ENCODE results near the gene C1orf35.

Gene C1orf35

GRCh38 chr1:228095938-228096337 lies 7.2 kb downstream of the C1orf35 start:
- H3K4me3 ChIP-seq (ENCODE audit: low read length in 2 of 2), result no peak overlapping the region
- H3K4me1 ChIP-seq (ENCODE audit: control insufficient read depth in 2 of 2, insufficient read depth in 2 of 2, low read length in 2 of 2), result peaks cover 6 to 16% of the 10 kb centered on the region in 2 donors
- peaks cover 37 to 58% of the 10 kb centered on the region in 2 donors for H3K36me3 ChIP-seq (ENCODE audit: control insufficient read depth in 2 of 2, insufficient read depth in 2 of 2, low read length in 2 of 2)
- H3K9me3 ChIP-seq (ENCODE audit: control insufficient read depth in 2 of 2, low read length in 2 of 2), result peaks cover 0 to 4% of the 10 kb centered on the region in 2 donors
- no peak overlapping the region for H3K9ac ChIP-seq (ENCODE audit: low read depth in 1 of 2, low read length in 2 of 2)
- no peaks in the 10 kb centered on the region for H3K27me3 ChIP-seq (ENCODE audit: control insufficient read depth in 2 of 2, insufficient read depth in 2 of 2, low read length in 2 of 2)
- H3K27ac ChIP-seq (ENCODE audit: low read depth in 2 of 2, low read length in 2 of 2), result no peak overlapping the region

GRCh38 chr1:228095161-228095560 lies 8.0 kb downstream of the C1orf35 start:
- Histone ChIP-seq H3K9ac (ENCODE audit: low read depth in 1 of 2, low read length in 2 of 2) (no peak overlapping the region), H3K27me3 (ENCODE audit: control insufficient read depth in 2 of 2, insufficient read depth in 2 of 2, low read length in 2 of 2) (no peaks in the 10 kb centered on the region), H3K36me3 (ENCODE audit: control insufficient read depth in 2 of 2, insufficient read depth in 2 of 2, low read length in 2 of 2) (peaks cover 36 to 53% of the 10 kb centered on the region in 2 donors), H3K9me3 (ENCODE audit: control insufficient read depth in 2 of 2, low read length in 2 of 2) (peaks cover 0 to 4% of the 10 kb centered on the region in 2 donors), H3K27ac (ENCODE audit: low read depth in 2 of 2, low read length in 2 of 2) (no peak overlapping the region), H3K4me1 (ENCODE audit: control insufficient read depth in 2 of 2, insufficient read depth in 2 of 2, low read length in 2 of 2) (peaks cover 10 to 21% of the 10 kb centered on the region in 2 donors), H3K4me3 (ENCODE audit: low read length in 2 of 2) (no peak overlapping the region)

DNA sequence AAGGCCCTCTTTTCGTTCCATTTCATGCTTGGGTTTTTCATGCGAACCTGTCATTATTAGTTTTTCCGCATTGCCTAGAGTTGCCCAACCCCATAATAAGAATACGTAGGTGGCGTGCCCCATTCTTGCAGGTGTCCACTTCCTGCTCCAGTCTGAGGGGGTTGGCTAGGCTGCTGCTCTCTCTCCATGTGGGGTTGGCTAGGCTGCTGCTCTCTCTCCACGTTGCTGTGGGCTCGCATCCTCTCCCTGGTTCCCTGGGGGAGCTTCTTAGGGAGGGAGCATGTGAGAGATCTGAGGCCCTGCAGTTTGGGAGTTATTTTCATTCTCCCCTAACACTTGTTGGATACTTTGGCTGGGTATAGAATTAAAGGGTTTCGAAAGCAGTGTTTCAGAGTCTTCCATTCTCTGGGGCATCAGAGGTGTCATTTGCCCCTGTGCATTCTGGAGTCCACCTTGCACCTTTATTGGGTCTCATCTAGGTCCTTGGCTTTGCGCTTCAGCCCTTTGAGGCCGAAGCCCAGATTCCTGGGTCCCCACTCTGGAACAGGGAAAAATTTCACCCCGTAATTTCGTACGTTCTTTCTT lies 8.6 kb downstream of the C1orf35 start:
- H3K36me3 ChIP-seq (ENCODE audit: control insufficient read depth in 2 of 2, insufficient read depth in 2 of 2, low read length in 2 of 2), result peaks cover 35 to 52% of the 10 kb centered on the region in 2 donors

GRCh38 chr1:228093050-228093906 lies 9.8 kb downstream of the C1orf35 start:
- H3K27ac ChIP-seq (ENCODE audit: low read depth in 2 of 2, low read length in 2 of 2), result no peak overlapping the region

More for the DNA sequence above, 8.6 kb downstream of the C1orf35 start:
- Histone ChIP-seq H3K4me3 (ENCODE audit: low read length in 2 of 2) (no peak overlapping the region), H3K27me3 (ENCODE audit: control insufficient read depth in 2 of 2, insufficient read depth in 2 of 2, low read length in 2 of 2) (no peaks in the 10 kb centered on the region), H3K9ac (ENCODE audit: low read depth in 1 of 2, low read length in 2 of 2) (no peak overlapping the region), H3K27ac (ENCODE audit: low read depth in 2 of 2, low read length in 2 of 2) (no peak overlapping the region), H3K9me3 (ENCODE audit: control insufficient read depth in 2 of 2, low read length in 2 of 2) (peaks cover 0 to 4% of the 10 kb centered on the region in 2 donors), H3K4me1 (ENCODE audit: control insufficient read depth in 2 of 2, insufficient read depth in 2 of 2, low read length in 2 of 2) (peaks cover 16 to 27% of the 10 kb centered on the region in 2 donors)

GRCh38 chr1:228092342-228093049 lies 10.6 kb downstream of the C1orf35 start:
- Histone ChIP-seq H3K9ac (ENCODE audit: low read depth in 1 of 2, low read length in 2 of 2) (no peak overlapping the region), H3K4me3 (ENCODE audit: low read length in 2 of 2) (no peak overlapping the region), H3K4me1 (ENCODE audit: control insufficient read depth in 2 of 2, insufficient read depth in 2 of 2, low read length in 2 of 2) (peaks cover 36 to 46% of the 10 kb centered on the region in 2 donors), H3K36me3 (ENCODE audit: control insufficient read depth in 2 of 2, insufficient read depth in 2 of 2, low read length in 2 of 2) (peaks cover 20 to 40% of the 10 kb centered on the region in 2 donors), H3K9me3 (ENCODE audit: control insufficient read depth in 2 of 2, low read length in 2 of 2) (peaks cover 0 to 4% of the 10 kb centered on the region in 2 donors), H3K27me3 (ENCODE audit: control insufficient read depth in 2 of 2, insufficient read depth in 2 of 2, low read length in 2 of 2) (no peaks in the 10 kb centered on the region), H3K27ac (ENCODE audit: low read depth in 2 of 2, low read length in 2 of 2) (no peak overlapping the region)

More at GRCh38 chr1:228093050-228093906, 9.8 kb downstream of the C1orf35 start:
- no peak overlapping the region for H3K4me3 ChIP-seq (ENCODE audit: low read length in 2 of 2)
- peaks cover 0 to 4% of the 10 kb centered on the region in 2 donors for H3K9me3 ChIP-seq (ENCODE audit: control insufficient read depth in 2 of 2, low read length in 2 of 2)
- no peaks in the 10 kb centered on the region for H3K27me3 ChIP-seq (ENCODE audit: control insufficient read depth in 2 of 2, insufficient read depth in 2 of 2, low read length in 2 of 2)
- no peak overlapping the region for H3K9ac ChIP-seq (ENCODE audit: low read depth in 1 of 2, low read length in 2 of 2)
- H3K4me1 ChIP-seq (ENCODE audit: control insufficient read depth in 2 of 2, insufficient read depth in 2 of 2, low read length in 2 of 2), result peaks cover 28 to 39% of the 10 kb centered on the region in 2 donors
- H3K36me3 ChIP-seq (ENCODE audit: control insufficient read depth in 2 of 2, insufficient read depth in 2 of 2, low read length in 2 of 2), result peaks cover 28 to 48% of the 10 kb centered on the region in 2 donors

DNA sequence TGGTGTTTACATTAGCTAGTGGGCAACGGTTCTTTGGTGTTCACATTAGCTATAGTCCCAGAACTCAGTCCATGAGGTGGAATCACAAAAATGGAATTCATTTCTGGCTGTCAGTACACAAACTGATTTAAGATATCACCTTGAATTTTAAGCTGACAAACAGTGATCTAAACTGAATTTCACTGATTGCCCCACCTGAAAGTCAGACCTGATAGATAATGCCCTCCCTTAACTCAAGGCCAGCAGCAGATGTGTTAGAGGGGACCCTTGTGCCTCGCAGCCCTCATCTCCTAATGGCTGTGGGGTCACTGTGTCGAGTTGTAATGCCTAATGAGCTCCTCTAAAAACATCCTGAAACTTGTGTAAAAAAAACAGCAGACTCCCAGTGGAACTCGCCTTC lies 12.0 kb downstream of the C1orf35 start:
- Histone ChIP-seq H3K9me3 (ENCODE audit: control insufficient read depth in 2 of 2, low read length in 2 of 2) (peaks cover 0 to 4% of the 10 kb centered on the region in 2 donors), H3K4me1 (ENCODE audit: control insufficient read depth in 2 of 2, insufficient read depth in 2 of 2, low read length in 2 of 2) (peaks cover 40 to 56% of the 10 kb centered on the region in 2 donors), H3K36me3 (ENCODE audit: control insufficient read depth in 2 of 2, insufficient read depth in 2 of 2, low read length in 2 of 2) (peaks cover 11 to 29% of the 10 kb centered on the region in 2 donors), H3K9ac (ENCODE audit: low read depth in 1 of 2, low read length in 2 of 2) (peak overlapping the region in 1 of 2 donors; percentile 1), H3K27ac (ENCODE audit: low read depth in 2 of 2, low read length in 2 of 2) (no peak overlapping the region), H3K27me3 (ENCODE audit: control insufficient read depth in 2 of 2, insufficient read depth in 2 of 2, low read length in 2 of 2) (no peaks in the 10 kb centered on the region), H3K4me3 (ENCODE audit: low read length in 2 of 2) (no peak overlapping the region)

- H3K9me3 ChIP-seq (ENCODE audit: control insufficient read depth in 2 of 2, low read length in 2 of 2), result peaks cover 0 to 4% of the 10 kb centered on the region in 2 donors
- H3K9ac ChIP-seq (ENCODE audit: low read depth in 1 of 2, low read length in 2 of 2), result no peak overlapping the region
- H3K4me3 ChIP-seq (ENCODE audit: low read length in 2 of 2), result no peak overlapping the region
- peaks cover 9 to 27% of the 10 kb centered on the region in 2 donors for H3K36me3 ChIP-seq (ENCODE audit: control insufficient read depth in 2 of 2, insufficient read depth in 2 of 2, low read length in 2 of 2)
- H3K27ac ChIP-seq (ENCODE audit: low read depth in 2 of 2, low read length in 2 of 2), result no peak overlapping the region
- H3K4me1 ChIP-seq (ENCODE audit: control insufficient read depth in 2 of 2, insufficient read depth in 2 of 2, low read length in 2 of 2), result peaks cover 44 to 60% of the 10 kb centered on the region in 2 donors
- H3K27me3 ChIP-seq (ENCODE audit: control insufficient read depth in 2 of 2, insufficient read depth in 2 of 2, low read length in 2 of 2), result no peaks in the 10 kb centered on the region
Measured at GRCh38 chr1:228090613-228091081, 12.5 kb downstream of the C1orf35 start.

- peaks cover 9 to 22% of the 10 kb centered on the region in 2 donors for H3K36me3 ChIP-seq (ENCODE audit: control insufficient read depth in 2 of 2, insufficient read depth in 2 of 2, low read length in 2 of 2)
- no peak overlapping the region for H3K27ac ChIP-seq (ENCODE audit: low read depth in 2 of 2, low read length in 2 of 2)
- H3K9ac ChIP-seq (ENCODE audit: low read depth in 1 of 2, low read length in 2 of 2), result no peak overlapping the region
Measured at GRCh38 chr1:228089519-228090380, 13.4 kb downstream of the C1orf35 start.

More at GRCh38 chr1:228089519-228090380, 13.4 kb downstream of the C1orf35 start:
- peaks cover 53 to 69% of the 10 kb centered on the region in 2 donors for H3K4me1 ChIP-seq (ENCODE audit: control insufficient read depth in 2 of 2, insufficient read depth in 2 of 2, low read length in 2 of 2)
- no peaks in the 10 kb centered on the region for H3K27me3 ChIP-seq (ENCODE audit: control insufficient read depth in 2 of 2, insufficient read depth in 2 of 2, low read length in 2 of 2)
- H3K9me3 ChIP-seq (ENCODE audit: control insufficient read depth in 2 of 2, low read length in 2 of 2), result peaks cover 0 to 4% of the 10 kb centered on the region in 2 donors
- H3K4me3 ChIP-seq (ENCODE audit: low read length in 2 of 2), result peak overlapping the region in 1 of 2 donors; percentile 55

Data from mucosa of rectum (tissue), 2 donors.